GM18951 (cell line): ENCODE data around the gene FBXW7.

Source experiments
- POLR2A ChIP-seq: IDR thresholded peaks from 4 replicates; pipeline ENCODE4 v1.6.1; 2011; ENCODE audit warnings: mild to moderate bottlenecking; ENCODE audit not compliant: insufficient read length, insufficient read depth; ENCODE audit errors: extremely low read depth
- in situ Hi-C: fragments of 300-500 bp; cut with MboI; formaldehyde crosslinking; loops from one replicate; pipeline ENCODE4 v1.12.0; 2022; ENCODE audit warnings: low sequenced_read_pairs, mixed read lengths, inconsistent platforms; ENCODE audit not compliant: unreplicated experiment

FBXW7 gene

DNA sequence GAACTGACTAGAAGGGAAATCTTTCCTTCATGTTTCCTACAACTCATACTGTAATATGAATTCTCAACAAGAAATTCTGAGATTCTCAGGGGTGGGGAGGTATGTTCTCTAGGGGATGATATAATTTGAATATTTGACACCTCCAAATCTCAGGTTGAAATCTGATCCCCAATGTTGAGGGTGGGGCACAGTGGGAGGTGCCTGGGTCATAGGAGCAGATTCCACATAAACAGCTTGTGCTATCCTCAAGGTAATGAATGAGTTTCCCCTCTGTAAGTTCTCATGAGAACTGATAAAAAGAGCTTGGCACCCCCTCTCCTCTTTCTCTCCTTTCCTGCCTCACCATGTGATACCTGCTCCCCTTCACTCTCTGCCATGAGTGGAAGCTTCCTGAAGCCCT is 21.5 kb downstream of the FBXW7 start:
- TF ChIP-seq POLR2A: no peak
- in situ Hi-C loops: no loop called here

DNA sequence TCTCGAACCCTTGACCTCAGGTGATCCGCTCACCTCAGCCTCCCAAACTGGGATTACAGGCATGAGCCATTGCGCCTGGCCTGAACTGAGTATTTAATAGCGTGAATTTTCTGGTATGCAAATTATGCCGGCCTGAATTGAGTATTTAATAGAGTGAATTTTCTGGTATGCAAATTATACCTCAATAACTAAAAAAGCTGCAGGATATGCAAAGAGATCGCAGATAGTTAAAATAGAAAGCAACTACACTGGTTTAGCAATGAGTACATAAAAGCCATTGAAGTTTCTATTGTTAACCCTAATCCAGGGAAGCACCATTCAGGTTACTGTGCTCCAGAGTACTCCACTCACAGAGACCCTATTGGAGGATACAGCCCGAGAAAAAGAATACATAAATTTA is 22.8 kb downstream of the FBXW7 start:
- TF ChIP-seq POLR2A: no peak
- in situ Hi-C loops: no loop called here

DNA sequence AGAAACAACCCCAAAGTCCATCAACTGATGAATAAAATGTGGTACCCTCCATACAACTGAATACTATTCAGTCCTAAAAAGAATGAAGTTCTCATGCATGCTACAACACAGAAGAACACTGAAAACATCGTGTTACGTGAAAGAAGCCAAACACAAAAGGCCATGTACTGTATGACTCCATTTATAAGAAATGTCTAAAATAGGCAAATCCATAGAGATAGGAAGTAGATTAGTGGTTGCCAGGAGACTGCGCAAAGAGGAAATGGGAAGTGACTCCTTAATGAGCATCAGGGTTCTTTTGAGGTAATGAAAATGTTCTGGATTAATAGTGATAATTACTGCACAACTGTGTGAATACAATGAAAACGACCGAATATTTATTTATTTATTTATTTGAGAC is 23.4 kb downstream of the FBXW7 start:
- no peak for TF ChIP-seq POLR2A
- in situ Hi-C loops: no loop called here

DNA sequence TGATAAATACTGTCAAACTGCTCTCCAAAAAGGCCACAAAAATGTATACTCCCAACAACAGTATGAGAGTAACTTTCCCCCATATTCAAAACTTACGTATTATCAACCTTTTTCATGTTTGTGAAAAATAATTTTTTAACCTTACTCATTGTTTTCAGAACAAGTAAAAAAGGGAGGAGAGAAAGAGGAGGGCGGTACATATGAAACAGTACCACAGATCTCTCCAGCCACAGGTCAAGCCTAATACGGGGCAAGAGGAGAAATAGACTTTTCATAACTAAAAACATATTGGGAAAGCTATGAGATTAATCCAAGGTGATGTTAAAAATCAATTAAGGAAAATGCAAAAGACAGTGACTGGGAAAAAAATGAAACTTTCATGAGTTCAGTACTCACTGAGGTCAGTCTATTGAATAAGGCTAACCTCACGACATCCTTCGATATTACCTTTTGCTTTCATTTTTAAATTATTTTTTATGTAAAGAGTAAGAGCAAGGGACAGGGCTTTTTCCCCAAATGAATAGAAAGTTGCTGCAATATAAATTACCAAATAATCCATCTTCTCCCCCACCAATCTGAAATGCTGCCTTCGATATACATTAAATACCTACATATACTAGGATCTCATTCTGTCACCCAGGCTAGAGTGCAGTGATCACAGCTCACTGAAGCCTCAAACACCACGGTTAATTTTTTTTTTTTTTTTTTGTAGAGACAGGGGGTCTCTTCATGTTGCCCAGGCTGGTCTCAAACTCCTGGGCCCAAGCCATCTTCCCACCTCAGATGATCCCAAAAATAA is 25.3 kb downstream of the FBXW7 start:
- TF ChIP-seq POLR2A: no peak
- in situ Hi-C loops: no loop called here

DNA sequence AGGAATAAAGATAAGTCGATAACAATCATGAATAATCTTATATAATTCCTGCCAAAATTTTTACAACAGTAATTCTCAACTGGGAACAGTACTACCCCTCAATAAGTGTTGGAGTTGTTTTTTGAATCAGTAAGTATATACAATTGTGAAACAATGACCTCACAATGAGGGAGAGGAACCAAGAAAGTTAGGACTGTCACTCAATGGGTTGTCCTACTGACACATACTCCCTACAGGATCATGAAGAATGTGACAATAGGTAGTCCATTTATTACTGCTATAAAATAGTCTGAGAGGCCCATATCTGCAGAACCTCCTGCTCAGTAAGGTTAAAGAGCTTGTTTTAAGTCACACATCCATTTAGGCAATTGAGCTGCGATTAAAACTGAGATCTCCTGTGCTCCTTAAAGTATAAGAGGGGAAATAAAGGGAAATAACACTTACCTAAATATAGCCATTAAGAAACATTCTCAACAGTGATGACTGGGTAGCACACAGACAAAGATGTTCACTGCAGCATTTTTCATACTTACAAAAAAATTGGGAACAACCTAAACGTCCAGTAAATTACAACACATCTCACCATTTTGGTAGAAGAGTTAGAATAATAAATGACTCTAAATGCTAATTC is 26.2 kb downstream of the FBXW7 start:
- in situ Hi-C loops: loop anchor here (10.0 kb wide), 1 partner anchor 225 kb away; no protein-coding TSS in a partner anchor
- no peak for TF ChIP-seq POLR2A

DNA sequence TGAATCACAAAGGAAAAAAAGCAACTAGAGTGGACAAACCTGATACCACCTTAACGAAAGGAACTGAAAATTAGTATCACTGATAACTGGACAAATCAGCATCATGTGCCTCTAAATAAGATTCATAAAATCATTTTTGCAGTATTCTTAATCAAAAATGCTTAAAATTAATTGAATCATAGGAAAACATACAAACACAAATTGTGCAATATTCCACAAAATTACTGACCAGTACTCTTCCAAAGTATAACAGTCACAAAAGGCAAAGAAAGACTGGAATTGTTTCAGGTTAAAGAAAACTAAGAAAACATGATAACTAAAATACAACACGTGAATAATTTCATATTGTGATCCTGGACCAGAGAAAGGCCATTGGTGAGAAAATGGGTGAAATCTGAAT is 27.1 kb downstream of the FBXW7 start:
- in situ Hi-C loops: loop anchor here (10.0 kb wide), 1 partner anchor 226 kb away; no protein-coding TSS in a partner anchor
- TF ChIP-seq POLR2A: no peak

DNA sequence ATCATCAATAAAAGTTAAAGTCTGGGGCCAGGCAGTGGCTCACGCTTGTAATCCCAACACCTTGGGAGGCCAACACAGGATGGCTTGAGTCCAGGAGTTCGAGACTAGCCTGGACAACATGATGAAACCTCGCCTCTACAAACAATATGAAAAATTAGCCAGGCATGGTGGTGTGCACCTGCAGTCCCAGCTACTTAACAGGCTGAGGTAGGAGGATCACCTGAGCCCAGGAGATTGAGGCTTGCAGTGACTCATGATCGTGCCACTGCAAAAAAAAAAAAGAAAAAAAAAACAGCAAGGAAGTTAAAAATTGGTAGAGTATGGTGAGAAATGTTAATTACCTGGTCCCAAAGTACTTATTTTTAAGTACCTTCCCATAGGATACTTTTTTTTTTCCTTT is 27.5 kb downstream of the FBXW7 start:
- no peak for TF ChIP-seq POLR2A
- in situ Hi-C loops: loop anchor here (10.0 kb wide), 1 partner anchor 226 kb away; no protein-coding TSS in a partner anchor

DNA sequence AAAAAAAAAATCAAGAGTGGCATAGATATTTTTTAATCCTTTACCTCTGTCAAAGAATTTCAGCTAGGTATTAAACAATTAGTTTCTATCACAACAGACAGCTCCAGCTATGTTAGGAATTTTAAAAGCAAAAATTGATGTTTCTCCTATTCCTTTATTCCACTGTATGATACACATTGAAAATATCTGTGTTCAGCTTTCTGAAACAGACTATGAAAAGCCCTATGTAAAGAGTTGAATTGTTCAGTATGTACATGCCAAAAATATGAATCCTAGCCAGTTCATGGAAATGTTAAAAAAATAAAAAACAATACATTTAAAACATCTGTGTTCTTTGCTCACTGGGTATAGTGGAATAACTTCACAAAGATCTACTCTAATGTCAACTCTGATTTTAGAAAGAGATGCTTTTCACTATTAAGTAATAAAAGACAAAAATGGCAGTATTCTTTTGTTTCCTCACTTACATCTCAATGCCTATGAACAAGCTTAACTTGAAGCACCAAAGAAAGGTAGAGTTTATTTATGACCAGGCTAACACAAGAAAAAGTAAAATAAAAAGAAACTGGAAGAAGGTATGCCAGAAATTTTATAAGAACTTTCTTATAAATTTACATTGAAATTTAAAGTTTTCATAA is 32.1 kb downstream of the FBXW7 start:
- no peak for TF ChIP-seq POLR2A
- in situ Hi-C loops: loop anchor here (10.0 kb wide), 1 partner anchor 231 kb away; no protein-coding TSS in a partner anchor

DNA sequence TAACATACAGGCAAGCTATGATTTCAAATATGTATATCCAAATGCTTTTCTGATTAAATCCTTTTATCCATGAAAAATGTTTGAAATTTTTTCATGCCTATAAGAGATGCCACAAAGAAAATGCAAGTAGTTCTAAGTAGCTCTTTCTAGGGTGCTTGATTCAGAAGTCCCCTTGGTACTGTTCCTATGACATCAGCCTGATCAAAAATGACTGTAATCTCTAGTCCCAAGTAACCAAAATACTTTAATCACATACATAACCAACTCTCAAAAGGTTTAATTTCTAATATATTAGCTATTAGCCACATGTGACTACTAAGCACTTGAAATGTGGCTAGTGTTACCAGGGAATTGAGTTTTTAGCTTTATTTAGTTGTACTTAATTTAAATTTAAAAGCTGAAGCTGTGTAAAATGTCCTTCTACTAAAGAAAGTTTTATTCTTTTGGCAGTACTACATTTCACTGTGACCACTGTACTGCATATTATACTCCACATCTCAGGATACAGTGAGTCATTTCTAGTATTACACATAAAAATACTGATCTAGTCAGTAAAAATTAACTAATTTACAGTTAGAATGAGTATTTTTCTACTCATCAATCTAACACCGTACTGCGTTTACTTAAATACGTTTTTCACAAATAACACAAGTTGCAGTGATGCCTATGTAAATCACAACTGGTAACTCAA is 33.9 kb downstream of the FBXW7 start:
- TF ChIP-seq POLR2A: no peak
- in situ Hi-C loops: loop anchor here (10.0 kb wide), 1 partner anchor 233 kb away; no protein-coding TSS in a partner anchor

DNA sequence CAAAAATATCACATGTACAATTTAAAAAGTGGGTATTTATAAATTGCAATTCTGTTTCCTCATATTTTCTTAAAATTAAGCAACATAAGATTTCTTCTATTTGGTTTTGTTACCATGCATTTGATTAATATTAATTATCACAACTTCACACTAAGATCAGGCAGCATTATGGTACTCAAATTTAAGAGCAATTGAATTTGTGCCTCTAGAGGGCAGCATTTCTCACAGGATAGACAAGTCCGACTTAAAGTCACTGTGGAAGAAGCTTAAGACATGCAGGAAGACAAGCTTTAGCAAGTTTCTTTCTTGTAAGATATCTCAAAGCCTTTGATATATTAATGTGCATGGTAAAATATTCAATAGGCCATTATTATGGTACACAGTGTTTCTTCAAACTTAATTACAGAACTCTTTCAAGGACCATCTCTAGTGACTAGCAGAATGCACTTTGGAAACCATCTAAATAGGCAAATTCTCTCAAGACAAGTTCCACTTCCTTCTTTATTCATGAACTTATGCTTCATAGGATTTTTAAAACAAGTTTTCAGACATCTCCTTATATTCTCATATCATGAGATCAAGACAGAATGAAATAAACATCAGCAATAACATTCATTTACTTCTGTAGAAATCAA is 35.0 kb downstream of the FBXW7 start:
- TF ChIP-seq POLR2A: no peak
- in situ Hi-C loops: loop anchor here (10.0 kb wide), 1 partner anchor 234 kb away; no protein-coding TSS in a partner anchor

DNA sequence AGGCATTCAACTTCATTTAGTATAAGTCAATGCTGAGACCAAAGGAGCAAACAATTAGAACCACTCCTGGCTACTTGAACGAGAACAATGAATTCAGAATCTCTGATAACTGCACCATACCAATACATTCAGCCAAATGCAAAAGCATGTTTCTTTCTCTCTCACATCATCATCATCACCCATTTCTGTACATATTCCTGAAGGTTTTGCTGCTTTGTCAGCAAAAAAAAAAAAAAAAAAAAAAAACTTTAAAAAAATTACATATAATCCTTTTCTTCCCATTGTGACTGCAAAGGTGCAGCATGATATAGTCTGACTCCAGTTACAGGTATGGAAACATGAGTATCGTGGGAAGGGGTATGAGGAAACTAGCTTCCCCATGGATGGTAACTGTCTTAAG is 35.6 kb downstream of the FBXW7 start:
- no peak for TF ChIP-seq POLR2A
- in situ Hi-C loops: loop anchor here (10.0 kb wide), 1 partner anchor 235 kb away; no protein-coding TSS in a partner anchor

DNA sequence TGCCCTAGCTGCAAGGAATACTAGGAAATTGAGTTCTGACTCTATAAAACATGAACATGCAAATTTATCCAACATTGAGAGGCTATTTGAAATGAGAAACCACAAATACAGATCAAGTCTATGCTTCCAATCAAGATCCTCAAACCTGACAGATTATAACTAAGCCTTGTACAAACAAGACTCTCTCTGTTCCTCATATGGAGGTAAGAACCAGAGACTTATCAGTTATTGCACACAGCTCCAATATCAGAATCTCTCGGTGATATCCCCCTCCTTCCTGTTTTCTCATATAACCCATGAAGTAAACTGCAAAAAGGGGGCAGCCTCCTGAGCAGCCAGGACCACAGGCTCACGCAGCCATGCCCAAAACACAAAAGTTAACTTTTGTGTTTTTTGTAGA is 36.5 kb downstream of the FBXW7 start:
- no peak for TF ChIP-seq POLR2A
- in situ Hi-C loops: no loop called here
